ENCODE data around the gene NOTUM.

GRCh38 chr17:81977211-81977808, 16.3 kb upstream of the NOTUM start, which contains the start of gene ASPSCR1:
- TF ChIP-seq CTCF (IDR thresholded peaks at IDR 0.05) (no peak), POLR2A (IDR thresholded peaks at IDR 0.05) (no peak)
